ENCODE measurements around the gene IGSF23.
A peak's percentile ranks its signal among the peaks of the same experiment; 100 is the strongest.

GRCh38 chr19:44657211-44657921, 44.0 kb downstream of the IGSF23 start:
- peak; percentile 88 for TF ChIP-seq CTCF (IDR thresholded peaks at IDR 0.05)
- TF ChIP-seq EZH2 (IDR thresholded peaks at IDR 0.05; ENCODE audit: borderline replicate concordance, insufficient read depth, low read depth, low read length, poor library complexity, severe bottlenecking), result no peak

Data from B cell (primary cell).